Right lobe of liver (tissue), 4 donors: Measurements from ENCODE around the gene HMGB2.

Experiments used
- POLR2A ChIP-seq: fragments of 450-650 bp; IDR thresholded peaks from one replicate; pipeline ENCODE4 v1.6.1; 2017; ENCODE audit warnings: antibody characterized with exemption, mild to moderate bottlenecking
- TF ChIP-seq, protein P1 (sequence below), 4 donors: fragments of 200-600 bp in 3 of 4; fragments of 450-650 bp in 1 of 4; IDR thresholded peaks; one replicate each; pipeline versions ENCODE4 v1.5.1 to v1.8.0; 2016 to 2022; ENCODE audit warnings: antibody characterized with exemption in 4 of 4, mild to moderate bottlenecking in 2 of 4
- donor health status: DM: no; HTN: no; CAD: no.
- donor health status: DM: no; HTN: no; CAD: no.
- donor health status: DM: no; HTN: yes; CAD: no.

DNA sequence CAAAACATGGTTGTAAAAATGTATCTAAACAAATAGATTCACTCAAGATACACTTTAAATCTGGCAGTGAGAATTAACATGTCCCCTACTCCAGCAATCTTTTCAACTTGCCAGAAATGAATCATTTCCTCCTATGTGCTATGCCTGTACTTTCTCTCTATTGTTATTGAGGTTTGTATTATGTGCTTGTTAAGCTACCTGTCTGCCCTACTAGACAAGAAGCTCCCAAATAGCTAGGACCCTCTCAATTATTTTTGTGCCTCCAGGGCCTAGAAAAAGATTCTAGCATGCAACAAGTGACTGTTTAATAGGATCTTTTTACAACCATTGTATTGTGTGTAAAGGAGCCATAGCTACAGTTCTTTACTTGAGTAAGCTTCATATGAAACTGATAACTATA, 33.1 kb upstream of the HMGB2 start:
- TF ChIP-seq, protein P1, sequence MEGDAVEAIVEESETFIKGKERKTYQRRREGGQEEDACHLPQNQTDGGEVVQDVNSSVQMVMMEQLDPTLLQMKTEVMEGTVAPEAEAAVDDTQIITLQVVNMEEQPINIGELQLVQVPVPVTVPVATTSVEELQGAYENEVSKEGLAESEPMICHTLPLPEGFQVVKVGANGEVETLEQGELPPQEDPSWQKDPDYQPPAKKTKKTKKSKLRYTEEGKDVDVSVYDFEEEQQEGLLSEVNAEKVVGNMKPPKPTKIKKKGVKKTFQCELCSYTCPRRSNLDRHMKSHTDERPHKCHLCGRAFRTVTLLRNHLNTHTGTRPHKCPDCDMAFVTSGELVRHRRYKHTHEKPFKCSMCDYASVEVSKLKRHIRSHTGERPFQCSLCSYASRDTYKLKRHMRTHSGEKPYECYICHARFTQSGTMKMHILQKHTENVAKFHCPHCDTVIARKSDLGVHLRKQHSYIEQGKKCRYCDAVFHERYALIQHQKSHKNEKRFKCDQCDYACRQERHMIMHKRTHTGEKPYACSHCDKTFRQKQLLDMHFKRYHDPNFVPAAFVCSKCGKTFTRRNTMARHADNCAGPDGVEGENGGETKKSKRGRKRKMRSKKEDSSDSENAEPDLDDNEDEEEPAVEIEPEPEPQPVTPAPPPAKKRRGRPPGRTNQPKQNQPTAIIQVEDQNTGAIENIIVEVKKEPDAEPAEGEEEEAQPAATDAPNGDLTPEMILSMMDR (IDR thresholded peaks at IDR 0.05): no peak
- TF ChIP-seq POLR2A: no peak
